HG02610 (cell line): ENCODE data around the gene DHRS12.

Source experiments
- ATAC-seq: cut with Tn5 transposase; IDR thresholded peaks from one replicate; pipeline ENCODE4 v1.9.1; 2021; ENCODE audit warnings: mild to moderate bottlenecking, moderate library complexity; ENCODE audit not compliant: unreplicated experiment

The DHRS12 gene

GRCh38 chr13:51731759-51732158 is 72.2 kb downstream of the DHRS12 start:
- ATAC-seq, result no peak

DNA sequence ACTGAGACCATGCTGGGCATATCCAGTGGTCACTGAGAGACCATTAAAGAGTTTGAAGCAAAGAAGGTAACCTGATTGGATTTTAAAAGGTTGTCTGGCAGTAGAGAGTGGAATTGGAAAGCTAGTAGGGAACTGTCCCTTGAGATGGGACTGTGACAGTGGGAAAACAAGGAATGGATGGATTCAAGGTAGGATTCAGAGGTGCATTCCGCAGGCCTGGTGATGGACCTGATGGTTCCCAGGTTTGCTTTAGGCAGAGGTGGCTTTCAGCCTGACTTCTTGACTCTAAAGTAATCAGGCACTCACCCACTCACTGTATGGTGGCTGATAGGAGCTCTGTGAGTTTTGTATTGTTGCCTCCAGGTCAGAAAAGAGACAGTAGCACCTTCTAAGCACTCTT is 73.0 kb downstream of the DHRS12 start:
- no peak for ATAC-seq

DNA sequence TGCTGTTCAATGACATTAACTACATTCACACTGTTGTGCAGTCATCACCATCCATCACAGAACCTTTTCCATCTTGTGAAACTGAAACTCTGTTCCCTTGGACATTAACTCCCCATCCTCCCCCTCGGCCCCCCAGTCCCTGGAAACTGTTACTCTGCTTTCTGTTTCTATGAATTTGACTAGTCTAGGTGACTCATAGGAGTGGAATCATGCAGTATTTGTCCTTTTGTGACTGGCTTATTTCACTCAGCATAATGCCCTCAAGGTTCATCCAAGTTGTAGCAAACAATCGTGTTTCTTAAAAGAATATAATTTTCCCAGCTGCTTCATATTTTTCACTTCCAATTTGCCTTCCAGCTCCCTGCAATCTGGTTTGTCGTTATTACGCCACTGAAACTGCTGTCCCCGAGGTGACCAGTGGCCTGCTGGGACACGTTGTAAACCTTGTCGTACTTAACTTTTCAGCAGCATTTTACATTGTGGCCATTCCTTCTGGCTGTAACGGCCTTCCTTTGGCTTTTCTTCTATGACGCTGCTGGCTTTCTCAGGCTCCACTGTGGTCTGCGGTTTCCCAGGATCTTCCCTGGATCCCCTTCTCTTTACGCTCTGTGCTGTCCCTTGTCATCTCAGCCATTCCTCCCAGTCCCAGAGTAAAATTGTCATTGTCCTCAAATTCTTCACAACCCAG is 74.0 kb downstream of the DHRS12 start:
- no peak for ATAC-seq

DNA sequence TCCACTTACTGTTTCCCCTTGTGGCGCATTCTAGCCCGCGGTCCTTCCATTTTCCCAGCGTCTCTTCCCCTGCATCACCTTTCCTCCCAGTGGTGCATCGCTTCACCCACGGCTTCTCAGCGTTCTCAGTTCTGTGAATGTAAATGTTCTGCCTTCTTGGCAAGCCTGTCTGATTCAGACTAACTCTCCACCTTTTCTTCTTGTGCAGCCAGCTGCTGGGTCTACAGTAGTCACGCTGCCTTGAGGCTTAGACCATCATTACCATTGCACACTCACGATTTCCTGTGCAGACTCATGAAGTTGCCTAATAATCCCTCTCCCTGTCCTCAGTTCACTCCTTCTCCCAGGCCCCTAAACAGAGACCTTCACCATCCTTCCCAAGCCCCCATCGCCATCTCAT is 75.0 kb downstream of the DHRS12 start:
- no peak for ATAC-seq

- no peak for ATAC-seq
These were observed 75.7 kb downstream of the DHRS12 start for GRCh38 chr13:51728275-51728673.

GRCh38 chr13:51727634-51728274 is 76.2 kb downstream of the DHRS12 start:
- no peak for ATAC-seq

DNA sequence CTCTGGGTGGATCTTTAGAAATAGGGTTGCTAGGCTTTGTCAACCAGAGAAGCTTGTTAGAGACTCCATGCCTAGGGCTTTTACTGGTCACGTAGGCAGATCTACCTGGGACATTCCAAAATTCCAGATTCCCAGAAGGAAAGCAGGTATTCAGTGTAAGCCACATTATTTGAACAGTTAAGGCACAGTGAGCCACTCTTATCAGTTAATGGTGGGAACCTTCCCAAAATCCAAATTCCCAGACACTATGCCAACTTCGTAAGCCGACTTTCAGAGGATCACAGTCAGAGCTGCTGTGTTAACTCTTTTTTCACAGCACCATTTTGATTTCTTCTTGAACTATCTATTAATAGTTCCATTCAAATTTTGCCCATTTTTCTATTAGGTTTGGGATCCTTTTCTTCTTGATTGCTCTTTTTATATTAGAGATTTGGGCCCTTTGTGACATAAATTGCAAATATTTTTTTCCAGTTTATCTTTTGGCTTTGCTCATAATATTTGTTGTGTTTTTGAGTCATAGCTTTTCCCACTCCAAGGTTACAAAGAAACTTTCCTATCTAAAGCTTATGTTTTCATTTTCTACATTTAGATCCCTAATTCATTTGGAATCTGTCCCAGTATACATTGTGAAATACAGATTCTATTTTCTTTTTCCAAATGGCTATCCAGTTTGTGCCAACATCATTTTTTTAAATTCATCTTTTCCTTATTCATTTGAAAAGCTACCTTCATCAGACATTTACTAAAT is 77.3 kb downstream of the DHRS12 start:
- ATAC-seq, result no peak

- no peak for ATAC-seq
These were observed 79.2 kb downstream of the DHRS12 start for GRCh38 chr13:51724721-51725120.

GRCh38 chr13:51723529-51723928 is 80.4 kb downstream of the DHRS12 start:
- ATAC-seq, result no peak

DNA sequence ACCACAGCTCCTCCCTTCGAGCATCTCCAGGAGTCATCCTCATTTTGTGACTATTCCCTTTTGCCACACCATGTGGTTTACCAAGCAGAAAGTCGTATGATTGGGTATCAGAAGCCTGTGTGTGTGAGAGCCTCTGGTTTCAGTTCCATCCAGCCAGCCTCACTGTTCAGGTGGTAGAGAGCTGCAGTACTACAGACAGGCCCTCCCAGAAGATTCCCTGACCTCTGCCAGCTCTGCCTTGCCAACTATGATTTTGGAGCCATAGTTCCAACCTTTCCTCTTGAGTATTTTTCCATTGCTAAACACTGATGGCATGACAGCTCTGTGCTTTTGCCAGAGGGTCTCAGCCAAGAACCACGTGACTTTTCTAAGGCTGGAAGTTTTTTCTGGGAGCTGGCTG is 82.5 kb downstream of the DHRS12 start:
- ATAC-seq, result peak; percentile 87

GRCh38 chr13:51719394-51719793 is 84.6 kb downstream of the DHRS12 start:
- ATAC-seq, result no peak
